Rectal smooth muscle tissue (tissue), 1 donor: ENCODE results near the gene CEACAM18.
"Not testable (repeated sequence)": the region's sequence is repeated elsewhere in the genome, so short reads cannot be mapped to it uniquely, and the experiment has no call there.

Source experiments
- H3K27ac ChIP-seq: one replicate; pipeline ENCODE4 v1.7.0; 2013; ENCODE audit warnings: low read depth, low read length, inconsistent platforms
- H3K27me3 ChIP-seq: one replicate; pipeline ENCODE4 v1.7.0; 2013; ENCODE audit warnings: low read length; ENCODE audit not compliant: control insufficient read depth, insufficient read depth
- H3K36me3 ChIP-seq: one replicate; pipeline ENCODE4 v1.7.0; 2013; ENCODE audit warnings: low read length; ENCODE audit not compliant: control insufficient read depth, insufficient read depth
- H3K4me1 ChIP-seq: one replicate; pipeline ENCODE4 v1.7.0; 2013; ENCODE audit warnings: low read length; ENCODE audit not compliant: control insufficient read depth, insufficient read depth
- H3K4me3 ChIP-seq: one replicate; pipeline ENCODE4 v1.7.0; 2013; ENCODE audit warnings: low read length
- H3K9ac ChIP-seq: one replicate; pipeline ENCODE4 v1.7.0; 2013; ENCODE audit warnings: low read length

Gene CEACAM18

GRCh38 chr19:51450730-51451307 is 27.5 kb upstream of the CEACAM18 start:
- Histone ChIP-seq H3K4me1 (no peaks in the 10 kb centered on the region), H3K4me3 (no peak overlapping the region), H3K9ac (no peak overlapping the region), H3K27ac (no peak overlapping the region), H3K36me3 (no peaks in the 10 kb centered on the region), H3K27me3 (no peaks in the 10 kb centered on the region)

GRCh38 chr19:51456541-51457290 is 21.6 kb upstream of the CEACAM18 start:
- peak overlapping the region; percentile 21 for H3K9ac ChIP-seq
- H3K4me1 ChIP-seq: no peaks in the 10 kb centered on the region
- no peaks in the 10 kb centered on the region for H3K36me3 ChIP-seq
- no peaks in the 10 kb centered on the region for H3K27me3 ChIP-seq
- H3K27ac ChIP-seq: no peak overlapping the region
- no peak overlapping the region for H3K4me3 ChIP-seq

DNA sequence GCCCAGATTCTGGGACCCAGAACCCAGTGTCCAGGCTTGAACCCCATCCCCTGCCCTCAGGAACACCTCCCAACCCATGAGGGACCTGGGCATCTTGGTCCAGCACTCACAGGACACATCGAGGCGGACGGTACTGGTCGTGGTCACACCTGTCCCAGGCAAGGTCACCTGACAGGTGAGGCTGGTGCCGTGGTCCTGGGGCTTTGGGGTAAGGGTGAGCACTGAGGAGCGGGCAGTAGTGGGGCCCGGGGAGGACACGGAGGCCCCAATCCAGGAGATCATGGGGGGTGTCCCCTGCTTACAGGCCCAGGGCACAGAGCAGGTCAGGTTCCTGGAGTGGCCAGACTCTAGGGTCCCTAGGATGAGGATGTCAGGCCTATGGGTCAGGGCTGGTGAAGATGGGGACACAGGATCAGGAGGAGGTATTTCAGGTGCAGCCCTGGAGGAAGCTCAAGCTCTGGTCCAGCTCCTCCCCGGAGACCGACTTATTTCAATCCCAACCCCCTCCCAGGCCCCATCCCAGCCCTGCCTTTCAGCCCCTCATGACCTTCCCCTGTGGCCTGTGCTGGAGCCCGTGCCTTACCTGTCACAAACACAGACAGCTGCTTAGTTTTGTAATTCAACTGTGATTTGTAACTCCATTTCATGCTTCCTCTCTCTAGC is 20.9 kb upstream of the CEACAM18 start:
- Histone ChIP-seq H3K27me3 (no peaks in the 10 kb centered on the region), H3K27ac (no peak overlapping the region), H3K9ac (peak overlapping the region; percentile 21), H3K4me3 (no peak overlapping the region), H3K36me3 (no peaks in the 10 kb centered on the region), H3K4me1 (no peaks in the 10 kb centered on the region)

DNA sequence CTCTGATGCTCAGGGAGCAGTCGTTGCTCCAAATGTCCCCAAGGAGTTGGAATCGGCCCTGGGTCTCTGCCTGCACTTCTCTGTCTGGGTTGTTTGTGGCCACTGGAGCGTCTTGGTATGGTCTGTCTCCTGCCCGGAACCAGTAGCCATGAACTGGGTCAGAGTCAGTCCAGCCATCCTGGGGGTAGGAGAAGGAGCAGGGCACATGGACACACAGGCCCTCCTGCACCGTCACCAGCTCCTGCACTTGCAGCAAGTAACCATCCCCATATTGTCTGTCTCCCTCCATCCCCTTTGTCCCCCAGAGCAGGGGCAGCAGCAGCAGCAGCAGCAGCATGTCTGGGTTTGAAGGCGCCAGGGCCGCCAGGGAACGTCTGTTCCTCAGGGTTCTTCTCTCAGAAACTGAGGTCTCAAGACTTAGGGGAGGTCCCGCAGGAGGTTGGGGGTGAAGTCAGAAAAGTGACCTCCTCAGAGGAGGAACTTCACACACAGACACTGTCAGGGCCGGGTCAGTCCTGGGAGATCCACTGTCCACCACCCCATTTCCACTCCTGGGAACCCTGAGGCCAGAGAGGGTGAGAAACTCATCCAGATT is 20.2 kb upstream of the CEACAM18 start, which contains the start of gene SIGLEC8:
SIGLEC8 (minus strand) TSS at position 404 of the 595 bp plus-strand sequence; CDS start at position 337, 67 bp downstream.
- H3K4me3 ChIP-seq: no peak within 1 kb of the TSS
- no peaks in the 10 kb centered on the region for H3K36me3 ChIP-seq
- no peaks in the 10 kb centered on the region for H3K27me3 ChIP-seq
- H3K4me1 ChIP-seq: no peaks in the 10 kb centered on the region
- H3K27ac ChIP-seq: no peak within 1 kb of the TSS
- H3K9ac ChIP-seq: peak within 1 kb of the TSS; percentile 21

- Histone ChIP-seq H3K4me3 (no peak overlapping the region), H3K36me3 (no peaks in the 10 kb centered on the region), H3K4me1 (no peaks in the 10 kb centered on the region), H3K27me3 (no peaks in the 10 kb centered on the region), H3K27ac (no peak overlapping the region), H3K9ac (no peak overlapping the region)
Measured at GRCh38 chr19:51458899-51459505, 19.3 kb upstream of the CEACAM18 start.

DNA sequence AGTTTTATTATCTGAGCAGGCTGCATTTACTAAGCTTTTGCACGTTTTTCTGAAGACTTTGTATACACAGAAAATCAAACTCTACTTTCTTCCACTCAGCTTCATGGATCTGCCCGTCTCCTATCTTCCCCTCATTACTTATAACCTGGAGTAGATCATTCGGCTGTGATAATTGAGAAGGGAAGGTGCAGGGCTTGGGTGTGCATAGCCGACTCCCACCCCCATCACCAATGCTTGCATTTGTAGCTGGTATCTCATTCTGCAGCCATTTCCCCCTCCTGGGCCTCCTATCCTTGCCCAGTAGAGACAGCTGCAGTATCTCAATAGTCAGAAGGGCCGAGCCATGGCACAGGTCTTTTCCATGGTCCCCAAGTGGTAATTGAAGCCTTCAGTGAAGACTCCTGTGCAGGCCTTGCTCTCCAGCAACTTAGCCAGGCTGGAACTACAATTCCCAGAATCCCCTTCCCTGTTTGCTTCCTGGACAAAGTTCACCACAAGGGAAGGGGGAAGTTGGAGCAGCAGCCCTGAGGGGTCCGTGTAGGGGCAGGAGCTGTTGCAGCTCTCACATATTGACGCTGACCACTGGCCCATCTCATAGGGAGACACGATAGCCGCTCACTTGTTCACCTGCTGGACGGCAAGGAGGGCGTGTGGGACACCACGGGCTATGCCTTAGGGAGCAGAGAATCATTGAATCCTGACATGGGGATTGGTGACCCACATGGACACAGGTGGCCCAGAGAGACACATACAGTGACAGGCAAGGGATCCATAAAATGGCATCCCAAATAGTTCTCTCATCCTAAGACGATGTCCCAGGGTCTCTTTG is 18.0 kb upstream of the CEACAM18 start:
- Histone ChIP-seq H3K9ac (no peak overlapping the region), H3K27ac (no peak overlapping the region), H3K4me3 (peak overlapping the region; percentile 17), H3K27me3 (no peaks in the 10 kb centered on the region), H3K36me3 (no peaks in the 10 kb centered on the region), H3K4me1 (no peaks in the 10 kb centered on the region)

- Histone ChIP-seq H3K36me3 (no peaks in the 10 kb centered on the region), H3K4me1 (no peaks in the 10 kb centered on the region), H3K27ac (no peak overlapping the region), H3K4me3 (no peak overlapping the region), H3K9ac (no peak overlapping the region), H3K27me3 (no peaks in the 10 kb centered on the region)
Measured at GRCh38 chr19:51461723-51462161, 16.6 kb upstream of the CEACAM18 start.

DNA sequence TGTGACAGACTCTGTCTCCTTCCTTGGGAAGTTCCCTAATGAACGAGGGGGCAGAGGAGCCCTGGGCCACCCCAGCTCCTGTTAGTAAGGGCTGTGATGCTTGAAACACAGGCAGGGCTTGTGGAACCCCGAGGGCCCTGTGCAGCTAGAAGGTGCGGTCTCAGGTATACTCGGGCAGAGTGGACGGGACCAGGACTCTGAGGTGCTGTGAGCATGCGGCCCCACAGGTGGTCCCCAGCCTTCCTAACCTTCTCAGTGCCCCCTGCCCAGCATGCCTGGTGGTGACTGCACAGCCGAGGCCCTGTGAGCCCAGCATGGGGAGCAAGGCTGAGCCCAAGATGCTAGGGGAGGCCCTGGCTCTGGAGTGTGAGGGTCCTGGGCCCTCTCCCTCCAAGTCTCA is 16.1 kb upstream of the CEACAM18 start:
- no peaks in the 10 kb centered on the region for H3K27me3 ChIP-seq
- H3K36me3 ChIP-seq: no peaks in the 10 kb centered on the region
- H3K4me3 ChIP-seq: no peak overlapping the region
- no peak overlapping the region for H3K9ac ChIP-seq
- H3K4me1 ChIP-seq: no peaks in the 10 kb centered on the region
- H3K27ac ChIP-seq: no peak overlapping the region

DNA sequence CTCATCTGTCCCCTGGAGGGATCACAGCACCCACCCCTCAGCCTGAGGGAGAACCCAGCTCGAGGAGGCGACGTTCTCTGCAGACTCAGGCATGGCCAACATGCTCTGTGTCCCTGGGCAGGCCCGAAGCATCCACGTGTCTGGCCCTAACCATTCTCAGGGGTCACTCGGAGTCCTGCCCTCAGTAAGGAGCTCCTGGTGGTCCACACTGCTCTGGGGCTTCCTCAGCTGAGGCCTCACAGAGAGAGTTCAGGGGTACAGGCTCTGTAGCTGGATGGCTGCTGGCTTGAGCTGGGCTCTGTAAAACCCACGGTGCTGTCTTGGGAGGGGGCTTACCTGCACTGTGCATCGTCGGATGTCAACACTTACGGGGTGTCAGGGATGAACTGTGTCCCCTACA is 15.7 kb upstream of the CEACAM18 start:
- no peaks in the 10 kb centered on the region for H3K27me3 ChIP-seq
- H3K9ac ChIP-seq: no peak overlapping the region
- H3K4me3 ChIP-seq: no peak overlapping the region
- no peaks in the 10 kb centered on the region for H3K4me1 ChIP-seq
- H3K36me3 ChIP-seq: no peaks in the 10 kb centered on the region
- no peak overlapping the region for H3K27ac ChIP-seq

- H3K27ac ChIP-seq: not testable (repeated sequence)
Measured at GRCh38 chr19:51463976-51464581, 14.3 kb upstream of the CEACAM18 start.

GRCh38 chr19:51466723-51467122 is 11.6 kb upstream of the CEACAM18 start:
- Histone ChIP-seq H3K36me3 (no peaks in the 10 kb centered on the region), H3K4me3 (no peak overlapping the region), H3K4me1 (no peaks in the 10 kb centered on the region), H3K9ac (no peak overlapping the region), H3K27me3 (no peaks in the 10 kb centered on the region), H3K27ac (no peak overlapping the region)

More at GRCh38 chr19:51463976-51464581, 14.3 kb upstream of the CEACAM18 start:
- not testable (repeated sequence) for H3K4me3 ChIP-seq, H3K9ac ChIP-seq, H3K4me1 ChIP-seq, H3K36me3 ChIP-seq, H3K27me3 ChIP-seq
